SK-N-SH (cell line): Measurements from ENCODE around the gene CFAP57. TPM values are rescaled to one million over a fixed set of nuclear protein-coding genes. Genes with fewer than 3 reads are reported as not detected.
"Not testable (repeated sequence)": the region's sequence is repeated elsewhere in the genome, so short reads cannot be mapped to it uniquely, and the experiment has no call there.

ENCODE experiments used
- CTCF ChIA-PET: fragments of 300-600, 350-600 bp; formaldehyde crosslinking; extraction: SDS; loops from one replicate; lab custom pipeline; 2021; lab: Yijun Ruan, JAX
- POLR2A ChIA-PET: fragments of 350-600 bp; sonication (Branson Sonifier 250); formaldehyde crosslinking; extraction: SDS; loops from one replicate; lab custom pipeline; 2020; ENCODE audit warnings: antibody characterized with exemption, inconsistent platforms; lab: Yijun Ruan, JAX
- DNase-seq: peaks from one replicate; pipeline ENCODE4 v3.0.0; 2012
- H2AFZ ChIP-seq: fragments of 200-600 bp; sonication (generic); 2 replicates; pipeline ENCODE4 v1.8.1; 2016; ENCODE audit warnings: antibody characterized with exemption, mild to moderate bottlenecking, low read depth
- H3F3A ChIP-seq: fragments of 200-600 bp; sonication (generic); replicated peaks from 2 replicates; pipeline ENCODE3; 2016; ENCODE audit warnings: antibody characterized with exemption, mild to moderate bottlenecking; ENCODE audit not compliant: insufficient read depth
- H3K27ac ChIP-seq, 2 experiments: fragments of 200-500 bp in 1 of 2; fragments of 200-600 bp in 1 of 2; sonication (Bioruptor generic) in 1 of 2; sonication (generic), shearing (Covaris generic) in 1 of 2; 2 replicates each; pipeline versions ENCODE4 v1.5.1 to v1.6.1; 2014 to 2016; ENCODE audit warnings: low read depth in 2 of 2, inconsistent platforms in 1 of 2, low read length in 1 of 2, mild to moderate bottlenecking in 1 of 2, mixed read lengths in 1 of 2
- H3K27me3 ChIP-seq: fragments of 200-600 bp; sonication (generic), shearing (Covaris generic); 2 replicates; pipeline ENCODE4 v1.6.1; 2016; ENCODE audit warnings: mixed run types; ENCODE audit not compliant: insufficient read depth
- H3K36me3 ChIP-seq, 2 experiments: fragments of 200-500 bp in 1 of 2; fragments of 200-600 bp in 1 of 2; sonication (Bioruptor generic) in 1 of 2; sonication (generic) in 1 of 2; replicated peaks in 1 of 2; 2 replicates each; pipeline versions ENCODE3 to v1.5.1; 2014 to 2016; ENCODE audit warnings: low read length in 1 of 2, mild to moderate bottlenecking in 1 of 2; ENCODE audit not compliant: insufficient read depth in 2 of 2, control insufficient read depth in 1 of 2
- H3K4me1 ChIP-seq, 2 experiments: fragments of 200-500 bp in 1 of 2; fragments of 200-600 bp in 1 of 2; sonication (Bioruptor generic) in 1 of 2; sonication (generic), shearing (Covaris generic) in 1 of 2; 2 replicates each; pipeline versions ENCODE4 v1.5.1 to v1.6.1; 2014 to 2016; ENCODE audit warnings: low read depth in 1 of 2, low read length in 1 of 2, mixed run types in 1 of 2; ENCODE audit not compliant: insufficient read depth in 2 of 2, control insufficient read depth in 1 of 2
- H3K4me2 ChIP-seq: fragments of 200-600 bp; sonication (generic), shearing (Covaris generic); 2 replicates; pipeline ENCODE4 v1.6.1; 2017; ENCODE audit warnings: mixed run types
- H3K4me3 ChIP-seq, 2 experiments: fragments of 200-500 bp in 1 of 2; fragments of 200-600 bp in 1 of 2; sonication (Bioruptor generic) in 1 of 2; sonication (generic), shearing (Covaris generic) in 1 of 2; 2 replicates each; pipeline versions ENCODE4 v1.5.1 to v1.8.1; 2014 to 2016; ENCODE audit warnings: low read depth in 2 of 2, inconsistent platforms in 1 of 2, low read length in 1 of 2, mild to moderate bottlenecking in 1 of 2, mixed read lengths in 1 of 2, moderate library complexity in 1 of 2
- H3K79me2 ChIP-seq: fragments of 200-600 bp; sonication (generic); 2 replicates; pipeline ENCODE4 v1.8.1; 2017; ENCODE audit warnings: mild to moderate bottlenecking; ENCODE audit not compliant: insufficient read depth
- H3K9ac ChIP-seq: fragments of 200-600 bp; sonication (generic); 2 replicates; pipeline ENCODE4 v1.6.1; 2017; ENCODE audit warnings: mixed run types
- H3K9me2 ChIP-seq: fragments of 200-600 bp; sonication (generic); 2 replicates; pipeline ENCODE4 v1.6.1; 2017; ENCODE audit warnings: mixed run types
- H3K9me3 ChIP-seq: fragments of 200-600 bp; sonication (generic); 2 replicates; pipeline ENCODE4 v1.6.1; 2017; ENCODE audit warnings: mixed run types, mild to moderate bottlenecking, moderate library complexity
- H4K20me1 ChIP-seq: fragments of 200-600 bp; sonication (generic); 2 replicates; pipeline ENCODE4 v1.6.1; 2017; ENCODE audit warnings: mild to moderate bottlenecking, mixed run types; ENCODE audit not compliant: insufficient read depth
- CTCF ChIP-seq: fragments of 200-600 bp; sonication (generic); IDR thresholded peaks from 2 replicates; pipeline ENCODE4 v1.6.1; 2017; ENCODE audit warnings: antibody characterized with exemption, mild to moderate bottlenecking, moderate library complexity
- EP300 ChIP-seq, 2 experiments: IDR thresholded peaks; 2 replicates each; pipeline versions ENCODE4 v1.4.0 to v1.6.1; 2012; ENCODE audit warnings: borderline replicate concordance in 1 of 2, low read depth in 1 of 2, low read length in 1 of 2
- GABPA ChIP-seq: IDR thresholded peaks from 2 replicates; pipeline ENCODE4 v1.4.0; 2012; ENCODE audit warnings: low read depth, mild to moderate bottlenecking
- JUND ChIP-seq: IDR thresholded peaks from 2 replicates; pipeline ENCODE4 v1.4.0; 2012
- SIN3A ChIP-seq: IDR thresholded peaks from 2 replicates; pipeline ENCODE4 v1.6.1; 2012; ENCODE audit warnings: low read depth, mild to moderate bottlenecking, low read length, moderate library complexity, borderline replicate concordance
- TEAD4 ChIP-seq: IDR thresholded peaks from 2 replicates; pipeline ENCODE4 v1.4.0; 2012; ENCODE audit warnings: mild to moderate bottlenecking, borderline replicate concordance; ENCODE audit not compliant: insufficient read depth
- USF2 ChIP-seq: fragments of 150-350 bp; IDR thresholded peaks from 2 replicates; pipeline ENCODE4 v1.6.1; 2017; ENCODE audit warnings: antibody characterized with exemption, low read length, low read depth, borderline replicate concordance
- WGBS: methylation state at CpG from one replicate; pipeline ENCODE4 v1.1.6; 2017; ENCODE audit warnings: low lambda C conversion rate; 5-methylcytosine and 5-hydroxymethylcytosine counted together
- polyA plus RNA-seq, 3 experiments: library from polyadenylated mRNA; depleted of rRNA; stranded (reverse); fragments of >200 nt; gene quantifications; 2 replicates each; pipeline ENCODE4 v1.2.3, GENCODE V29; 2012

CFAP57 gene
- polyA plus RNA-seq, 1 of the 3 experiments (the other 2 are of a cell fraction): 0.36 TPM

- TF ChIP-seq EP300 (IDR thresholded peaks at IDR 0.05; ENCODE audit: borderline replicate concordance in 1 of 2, low read depth in 1 of 2, low read length in 1 of 2) (peak in 1 of 2 experiments; percentile 96; a peak in 2 of 4 replicates), TEAD4 (peak; percentile 99), GABPA (peak; percentile 72), USF2 (no peak), SIN3A (peak; percentile 92; the same call in 1 of the 2 replicates), JUND (peak; percentile 94)
- TF ChIP-seq, all 33 proteins: peak for 17
These were observed 34.6 kb downstream of the CFAP57 start (continued) for GRCh38 chr1:43206600-43207228.

GRCh38 chr1:43207229-43207853 lies 35.2 kb downstream of the CFAP57 start:
- no peak for DNase-seq
- ChIA-PET CTCF (interaction anchor here (1.1 to 1.7 kb wide), 3 partner anchors 10 to 20 kb away, joined by 4 to 5 read pairs (median 4); no protein-coding TSS in a partner anchor), POLR2A (no interaction called here)
- Histone ChIP-seq H3K36me3 (no peaks in the 10 kb centered on the region), H3F3A (peaks cover 25% of the 10 kb centered on the region), H3K27me3 (no peaks in the 10 kb centered on the region), H3K9me3 (no peaks in the 10 kb centered on the region), H4K20me1 (no peaks in the 10 kb centered on the region), H3K9me2 (no peaks in the 10 kb centered on the region), H3K4me1 (peaks cover 0 to 23% of the 10 kb centered on the region in 2 experiments; a peak in 2 of 4 replicates), H3K27ac (peak overlapping the region; percentile 76 to 95; a peak in 3 of 4 replicates), H3K9ac (peak overlapping the region; percentile 58; the same call in 1 of the 2 replicates), H3K79me2 (no peaks in the 10 kb centered on the region), H3K4me2 (peak overlapping the region; percentile 60), H3K4me3 (no peak overlapping the region), H2AFZ (peak overlapping the region; percentile 75)
- TF ChIP-seq CTCF: no peak
- 70% methylated on average over 12 of the region's 12 CpGs for WGBS

- H4K20me1 ChIP-seq, H3K36me3 ChIP-seq, H3K9ac ChIP-seq, H3K4me2 ChIP-seq, H3K27me3 ChIP-seq, H3K4me3 ChIP-seq, DNase-seq, POLR2A ChIA-PET, H2AFZ ChIP-seq, H3K79me2 ChIP-seq, H3K9me3 ChIP-seq, H3K9me2 ChIP-seq: not testable (repeated sequence)
- H3F3A ChIP-seq: peaks cover 25% of the 10 kb centered on the region
- 75% methylated on average over 8 of the region's 8 CpGs for WGBS
- peaks cover 0 to 23% of the 10 kb centered on the region in 2 experiments; a peak in 2 of 4 replicates for H3K4me1 ChIP-seq
- H3K27ac ChIP-seq: peak overlapping the region in 1 of 2 experiments; percentile 95; a peak in 2 of 4 replicates
- CTCF ChIA-PET: interaction anchor here (1.1 kb wide), 1 partner anchor 19 kb away, joined by 4 read pairs; no protein-coding TSS in a partner anchor
These were observed 36.1 kb downstream of the CFAP57 start for GRCh38 chr1:43208277-43208676.
